HG02973 (cell line): Measurements from ENCODE around the gene BAK1.

Experiments
- ATAC-seq: cut with Tn5 transposase; IDR thresholded peaks from one replicate; pipeline ENCODE4 v1.9.1; 2021; ENCODE audit warnings: moderate library complexity; ENCODE audit not compliant: unreplicated experiment

BAK1 gene

GRCh38 chr6:33588894-33589293 is 8.8 kb upstream of the BAK1 start:
- no peak for ATAC-seq

GRCh38 chr6:33587529-33587928 is 7.5 kb upstream of the BAK1 start:
- ATAC-seq = no peak

GRCh38 chr6:33586108-33586640 is 6.1 kb upstream of the BAK1 start:
- no peak for ATAC-seq

GRCh38 chr6:33585403-33586107 is 5.5 kb upstream of the BAK1 start:
- ATAC-seq = no peak

- ATAC-seq = no peak
These were observed 4.8 kb upstream of the BAK1 start for GRCh38 chr6:33584700-33585402.

- ATAC-seq = no peak
These were observed 3.6 kb upstream of the BAK1 start for GRCh38 chr6:33583591-33584155.

- ATAC-seq = no peak
These were observed 1.1 kb upstream of the BAK1 start for GRCh38 chr6:33581186-33581585.

- no peak for ATAC-seq
These were observed 1.5 kb downstream of the BAK1 start for GRCh38 chr6:33578588-33579011.

GRCh38 chr6:33578164-33578563 is 1.9 kb downstream of the BAK1 start:
- no peak for ATAC-seq

GRCh38 chr6:33577718-33578117 is 2.4 kb downstream of the BAK1 start:
- no peak for ATAC-seq

- no peak for ATAC-seq
These were observed 3.0 kb downstream of the BAK1 start for GRCh38 chr6:33577106-33577535.

- no peak for ATAC-seq
These were observed 3.4 kb downstream of the BAK1 start for GRCh38 chr6:33576668-33577067.

GRCh38 chr6:33575211-33575610 is 4.9 kb downstream of the BAK1 start:
- no peak for ATAC-seq

- no peak for ATAC-seq
These were observed 8.3 kb downstream of the BAK1 start for GRCh38 chr6:33571637-33572316.

GRCh38 chr6:33570806-33571636 is 9.1 kb downstream of the BAK1 start:
- peak; percentile 76 for ATAC-seq

GRCh38 chr6:33568826-33569570 is 11.1 kb downstream of the BAK1 start:
- ATAC-seq = no peak

- ATAC-seq = no peak
These were observed 12.2 kb downstream of the BAK1 start for GRCh38 chr6:33567836-33568235.

- no peak for ATAC-seq
These were observed 13.6 kb downstream of the BAK1 start for GRCh38 chr6:33566182-33567084.

- no peak for ATAC-seq
These were observed 21.3 kb downstream of the BAK1 start for GRCh38 chr6:33558801-33559200.
